Dermis microvascular lymphatic vessel endothelial cell (primary cell): ENCODE results near the gene MSH2. TPM values are rescaled to one million over a fixed set of nuclear protein-coding genes. Genes with fewer than 3 reads are reported as not detected.
"Not testable (repeated sequence)": the region's sequence is repeated elsewhere in the genome, so short reads cannot be mapped to it uniquely, and the experiment has no call there.

Experiments used
- DNase-seq, 2 donors: peaks; one replicate each; pipeline versions ENCODE4 v3.0.0 to v3.0.0-alpha.2; 2010; ENCODE audit warnings: low read depth in 2 of 2
- total RNA-seq: library from RNA; depleted of rRNA; stranded (reverse); fragments of >200 nt; gene quantifications from 2 replicates; pipeline ENCODE4 v1.2.1, GENCODE V29; 2014

Gene MSH2
- total RNA-seq: 22.6 and 31.1 TPM in 2 replicates

- peak; percentile 80 to 96 for DNase-seq
Observed at GRCh38 chr2:47402805-47403608, at the start of gene MSH2. Gene MSH2, plus strand, starts transcription at chr2:47403156. Its CDS starts 36 bp downstream, at chr2:47403192.

GRCh38 chr2:47354013-47354847 lies 48.7 kb upstream of the MSH2 start:
- DNase-seq: peak in 1 of 2 donors; percentile 70

DNA sequence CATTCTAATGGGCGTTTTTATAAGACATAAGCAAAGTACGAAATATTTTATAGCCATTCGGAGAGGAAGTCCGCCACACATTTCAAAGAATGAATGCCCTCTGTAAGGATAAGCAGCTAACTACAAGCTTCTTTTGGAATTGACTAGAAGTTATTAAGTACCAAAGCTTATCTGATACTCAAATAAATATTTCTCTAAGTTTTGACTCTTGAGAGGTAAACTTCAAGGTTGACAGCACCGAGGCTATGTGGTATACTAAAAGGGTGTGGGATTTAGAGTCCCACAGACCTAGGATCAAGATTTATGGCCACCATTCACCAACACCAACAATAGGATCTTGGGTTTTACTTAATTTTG lies 48.1 kb upstream of the MSH2 start:
- no peak for DNase-seq

GRCh38 chr2:47357483-47357882 lies 45.5 kb upstream of the MSH2 start:
- DNase-seq: peak in 1 of 2 donors; percentile 55

GRCh38 chr2:47359375-47359868 lies 43.5 kb upstream of the MSH2 start:
- no peak for DNase-seq

GRCh38 chr2:47360283-47360682 lies 42.7 kb upstream of the MSH2 start:
- DNase-seq: no peak

- no peak for DNase-seq
Observed at GRCh38 chr2:47360927-47361326, 42.0 kb upstream of the MSH2 start.

GRCh38 chr2:47361505-47362229 lies 41.3 kb upstream of the MSH2 start:
- not testable (repeated sequence) for DNase-seq

DNA sequence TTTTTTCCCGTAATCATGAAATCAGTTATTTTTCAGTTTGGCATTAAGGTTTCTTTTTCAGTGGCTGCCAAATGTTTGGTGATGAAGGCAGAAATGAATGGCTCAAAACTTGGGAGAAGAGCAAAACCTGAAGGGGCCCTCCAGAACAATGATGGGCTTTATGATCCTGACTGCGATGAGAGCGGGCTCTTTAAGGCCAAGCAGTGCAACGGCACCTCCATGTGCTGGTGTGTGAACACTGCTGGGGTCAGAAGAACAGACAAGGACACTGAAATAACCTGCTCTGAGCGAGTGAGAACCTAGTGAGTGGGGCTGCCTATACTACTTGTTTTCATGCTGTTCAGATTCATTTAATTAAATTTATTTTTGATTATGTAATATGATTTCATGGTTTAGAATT lies 29.2 kb upstream of the MSH2 start:
- no peak for DNase-seq

GRCh38 chr2:47375307-47375706 lies 27.6 kb upstream of the MSH2 start:
- DNase-seq: no peak

- DNase-seq: no peak
Observed at GRCh38 chr2:47379384-47379783, 23.6 kb upstream of the MSH2 start.

- DNase-seq: no peak
Observed at GRCh38 chr2:47381408-47381807, 21.5 kb upstream of the MSH2 start.

GRCh38 chr2:47386551-47386950 lies 16.4 kb upstream of the MSH2 start:
- no peak for DNase-seq

- no peak for DNase-seq
Observed at GRCh38 chr2:47388888-47389287, 14.1 kb upstream of the MSH2 start.

- no peak for DNase-seq
Observed at GRCh38 chr2:47389692-47390091, 13.3 kb upstream of the MSH2 start.

DNA sequence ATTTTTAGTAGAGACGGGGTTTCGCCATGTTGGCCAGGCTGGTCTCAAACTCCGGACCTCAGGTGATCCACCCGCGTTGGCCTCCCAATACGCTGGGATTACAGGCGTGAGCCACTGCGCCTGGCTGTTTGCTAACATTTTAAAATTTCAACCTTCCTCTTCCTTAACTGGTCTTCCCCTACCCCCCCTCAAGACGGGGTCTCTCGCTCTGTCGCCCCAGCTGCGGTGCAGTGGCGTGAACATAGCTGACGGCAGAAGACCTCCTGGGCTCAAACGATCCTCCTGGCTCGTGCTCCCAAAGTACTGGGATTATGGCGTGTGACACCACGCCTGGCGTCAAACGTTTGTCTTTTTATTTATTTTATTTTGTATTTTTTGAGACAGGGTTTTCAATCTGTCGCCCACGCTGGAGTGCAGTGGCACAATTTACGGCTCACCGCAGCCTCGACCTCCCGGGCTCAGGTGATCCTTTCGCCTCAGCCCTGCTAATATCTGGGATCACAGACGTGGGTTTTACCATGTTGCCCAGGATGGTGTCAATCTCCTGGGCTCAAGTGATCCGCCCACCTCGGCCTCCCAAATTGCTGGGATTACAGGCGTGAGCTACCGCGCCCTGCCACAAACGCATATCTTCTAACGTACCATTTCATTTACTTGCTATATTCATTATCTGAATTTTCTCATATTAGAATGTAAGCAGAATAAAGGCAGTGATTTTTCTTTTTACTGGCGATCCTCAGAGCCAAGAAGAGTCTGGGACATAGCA lies 984 bp upstream of the MSH2 start:
- no peak for DNase-seq

GRCh38 chr2:47402555-47402804 lies 476 bp upstream of the MSH2 start:
- peak; percentile 2 to 45 for DNase-seq

DNA sequence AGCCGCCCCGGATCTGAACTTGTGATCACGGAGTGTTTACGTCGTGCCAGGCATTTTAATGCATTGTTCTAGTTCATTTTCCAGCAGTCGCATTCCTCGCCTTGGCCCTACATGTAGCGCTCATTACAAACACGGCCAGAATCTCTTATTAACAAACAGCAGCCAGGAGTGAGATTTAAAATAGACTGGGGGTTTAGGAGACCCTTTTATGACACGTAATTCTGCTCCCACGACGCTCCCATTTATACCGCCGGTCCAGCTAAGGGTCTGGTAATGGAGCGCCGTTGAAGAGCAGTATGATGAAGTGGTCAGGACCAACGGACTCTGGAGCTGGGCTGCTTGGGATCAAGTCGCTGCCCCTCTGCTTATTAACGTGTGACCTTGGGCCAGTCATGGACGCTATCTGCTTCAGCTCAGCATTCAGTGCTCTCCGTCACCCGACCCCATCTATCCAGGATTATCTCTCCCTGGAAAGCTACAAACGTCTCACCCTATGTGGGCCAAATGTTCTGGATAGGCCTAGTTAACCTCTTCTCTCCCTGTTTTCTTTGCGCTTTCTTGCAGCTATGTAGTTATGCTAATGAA lies 745 bp downstream of the MSH2 start:
- DNase-seq: peak; percentile 14 to 36

DNA sequence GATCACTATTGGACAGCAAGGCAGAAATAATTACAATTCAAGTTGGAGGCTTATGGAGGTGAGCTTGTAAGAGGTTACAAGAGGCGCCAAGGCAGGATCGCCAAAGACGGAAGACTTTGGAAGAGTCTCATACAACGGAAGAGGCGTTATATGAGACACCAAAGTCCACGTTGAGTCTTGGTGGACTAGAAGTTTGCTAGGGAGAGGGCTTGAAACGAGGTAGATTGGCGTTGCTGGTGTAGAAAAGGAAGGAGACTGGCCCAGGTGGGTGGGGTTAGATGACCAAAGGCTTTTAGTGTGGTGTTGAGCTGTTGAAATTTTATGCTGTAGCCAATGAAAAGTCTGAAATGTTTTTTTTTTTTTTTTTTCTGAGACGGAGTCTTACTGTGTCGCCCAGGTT lies 1.4 kb downstream of the MSH2 start:
- DNase-seq: no peak

- DNase-seq: peak in 1 of 2 donors; percentile 5
Observed at GRCh38 chr2:47405757-47406156, 2.8 kb downstream of the MSH2 start.
